Keratinocyte (primary cell): ENCODE data around the gene TET2. TPM values are rescaled to one million over a fixed set of nuclear protein-coding genes. Genes with fewer than 3 reads are reported as not detected.

Source experiments
- DNase-seq: peaks from one replicate; pipeline ENCODE4 v3.0.0-alpha.2; 2011; ENCODE audit warnings: low read depth, missing footprints, low spot score
- FAIRE-seq: peaks from 2 replicates; lab custom pipeline; 2011; peaks lifted over from hg19 to GRCh38; lab: Jason Lieb, UNC
- H2AFZ ChIP-seq: 2 replicates; pipeline ENCODE4 v1.6.0; 2012; ENCODE audit warnings: low read length, control low read depth, inconsistent platforms; ENCODE audit not compliant: control insufficient read depth
- H3K27ac ChIP-seq: 2 replicates; pipeline ENCODE4 v1.5.1; 2011; ENCODE audit warnings: low read length; ENCODE audit not compliant: control insufficient read depth, insufficient read depth
- H3K27me3 ChIP-seq: 3 replicates; pipeline ENCODE4 v1.6.0; 2011; ENCODE audit warnings: low read length; ENCODE audit not compliant: control insufficient read depth, insufficient read depth; ENCODE audit errors: extremely low read depth
- H3K36me3 ChIP-seq, 2 experiments: 2 replicates in 1 of 2; 3 replicates in 1 of 2; pipeline ENCODE4 v1.5.1; 2011; ENCODE audit warnings: low read length in 2 of 2, mild to moderate bottlenecking in 1 of 2; ENCODE audit not compliant: control insufficient read depth in 2 of 2, insufficient read depth in 2 of 2; ENCODE audit errors: extremely low read depth in 1 of 2
- H3K4me1 ChIP-seq: 3 replicates; pipeline ENCODE4 v1.5.1; 2011; ENCODE audit warnings: low read length; ENCODE audit not compliant: control insufficient read depth, insufficient read depth; ENCODE audit errors: extremely low read depth
- H3K4me2 ChIP-seq: 3 replicates; pipeline ENCODE4 v1.6.0; 2011; ENCODE audit warnings: low read depth, low read length; ENCODE audit not compliant: control insufficient read depth, insufficient read depth; ENCODE audit errors: extremely low read depth
- H3K4me3 ChIP-seq, 3 experiments: fragments of 200-600 bp in 1 of 3; sonication (generic) in 1 of 3; 2 replicates in 2 of 3; 3 replicates in 1 of 3; pipeline ENCODE4 v1.5.1; 2011 to 2016; ENCODE audit warnings: low read length in 3 of 3, mild to moderate bottlenecking in 3 of 3, control low read depth in 2 of 3, inconsistent platforms in 1 of 3, low read depth in 1 of 3, mixed read lengths in 1 of 3, mixed run types in 1 of 3, moderate library complexity in 1 of 3; ENCODE audit not compliant: control insufficient read depth in 2 of 3, insufficient read depth in 2 of 3; ENCODE audit errors: extremely low read depth in 1 of 3
- H3K79me2 ChIP-seq: 2 replicates; pipeline ENCODE4 v1.6.0; 2012; ENCODE audit warnings: low read length; ENCODE audit not compliant: control insufficient read depth, insufficient read depth
- H3K9ac ChIP-seq: 3 replicates; pipeline ENCODE4 v1.6.0; 2011; ENCODE audit warnings: low read length; ENCODE audit not compliant: control insufficient read depth, insufficient read depth; ENCODE audit errors: extremely low read depth
- H3K9me1 ChIP-seq: 3 replicates; pipeline ENCODE4 v1.6.0; 2011; ENCODE audit warnings: low read length; ENCODE audit not compliant: control insufficient read depth, insufficient read depth; ENCODE audit errors: extremely low read depth
- H3K9me3 ChIP-seq: 2 replicates; pipeline ENCODE4 v1.5.1; 2012; ENCODE audit warnings: low read depth, low read length; ENCODE audit not compliant: control insufficient read depth
- H4K20me1 ChIP-seq: 3 replicates; pipeline ENCODE4 v1.6.0; 2011; ENCODE audit warnings: low read length; ENCODE audit not compliant: control insufficient read depth, insufficient read depth; ENCODE audit errors: extremely low read depth
- EZH2 ChIP-seq: IDR thresholded peaks from one replicate; pipeline ENCODE4 v1.6.1; 2012; ENCODE audit warnings: inconsistent platforms, mild to moderate bottlenecking, low read length, moderate library complexity
- dilution Hi-C: fragments of 300-500 bp; cut with MboI; formaldehyde crosslinking; loops from one replicate; pipeline ENCODE4 v1.7.0; 2020; ENCODE audit warnings: low sequenced_read_pairs; ENCODE audit not compliant: extremely low pct_ligation_motif_present
- polyA plus RNA-seq, 5 experiments: library from polyadenylated mRNA; depleted of rRNA in 3 of 5; stranded (reverse) in 3 of 5; stranded (forward) in 1 of 5; unstranded in 1 of 5; fragments of >200 nt; gene quantifications; 1 replicate in 1 of 5; 2 replicates in 3 of 5; 3 replicates in 1 of 5; pipeline versions ENCODE4 v1.2.1 to v1.2.3, GENCODE V29; 2011 to 2012; ENCODE audit warnings: missing spikeins in 2 of 5, low read depth in 1 of 5, low replicate concordance in 1 of 5
- TF ChIP-seq, protein P1 (sequence below), 3 experiments: IDR thresholded peaks in 1 of 3; conservative IDR thresholded peaks in 1 of 3; optimal IDR thresholded peaks in 1 of 3; 2 replicates in 2 of 3; 3 replicates in 1 of 3; pipeline versions ENCODE3 to v1.5.1; 2011; ENCODE audit warnings: low read length in 3 of 3, mild to moderate bottlenecking in 3 of 3, moderate library complexity in 2 of 3, control low read depth in 1 of 3, inconsistent platforms in 1 of 3; ENCODE audit not compliant: insufficient read depth in 2 of 3; ENCODE audit errors: extremely low read depth in 1 of 3

TET2 gene
- polyA plus RNA-seq, 1 donor (not counting 4 experiments of a cell fraction or from before 2014, with no cell fraction given), result 9.6 TPM

DNA sequence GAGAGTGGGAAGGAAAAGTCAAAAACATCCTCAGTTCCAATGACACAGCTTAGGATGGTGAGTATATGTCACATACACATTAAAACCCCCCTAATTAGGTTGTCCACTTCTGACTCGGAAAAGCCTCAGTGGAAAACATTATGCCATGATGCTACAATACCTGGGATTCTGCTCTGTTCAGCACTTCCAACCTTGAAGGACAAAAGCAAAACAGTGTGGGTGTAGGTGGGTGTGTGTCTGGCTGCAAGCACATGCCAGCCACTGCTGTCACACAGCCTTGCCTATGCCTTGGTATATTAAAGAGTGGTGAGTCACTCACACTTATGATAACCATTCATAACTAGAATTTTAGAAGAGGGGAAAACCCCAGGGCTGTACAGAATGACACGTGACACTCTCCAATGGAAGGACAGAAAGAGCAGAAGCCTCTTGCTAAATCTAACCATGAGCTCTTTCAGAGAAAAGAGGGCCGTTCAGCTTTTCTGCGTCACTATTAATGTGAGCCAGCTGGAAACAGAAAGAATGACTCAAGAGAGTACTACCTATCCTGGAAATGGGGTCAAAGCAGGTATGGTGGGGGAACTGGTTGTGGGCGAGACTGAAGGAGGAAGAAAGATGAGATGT lies 159.6 kb downstream of the TET2 start:
- no peaks in the 10 kb centered on the region for H3K27me3 ChIP-seq
- H2AFZ ChIP-seq, result no peak overlapping the region
- TF ChIP-seq, protein P1, sequence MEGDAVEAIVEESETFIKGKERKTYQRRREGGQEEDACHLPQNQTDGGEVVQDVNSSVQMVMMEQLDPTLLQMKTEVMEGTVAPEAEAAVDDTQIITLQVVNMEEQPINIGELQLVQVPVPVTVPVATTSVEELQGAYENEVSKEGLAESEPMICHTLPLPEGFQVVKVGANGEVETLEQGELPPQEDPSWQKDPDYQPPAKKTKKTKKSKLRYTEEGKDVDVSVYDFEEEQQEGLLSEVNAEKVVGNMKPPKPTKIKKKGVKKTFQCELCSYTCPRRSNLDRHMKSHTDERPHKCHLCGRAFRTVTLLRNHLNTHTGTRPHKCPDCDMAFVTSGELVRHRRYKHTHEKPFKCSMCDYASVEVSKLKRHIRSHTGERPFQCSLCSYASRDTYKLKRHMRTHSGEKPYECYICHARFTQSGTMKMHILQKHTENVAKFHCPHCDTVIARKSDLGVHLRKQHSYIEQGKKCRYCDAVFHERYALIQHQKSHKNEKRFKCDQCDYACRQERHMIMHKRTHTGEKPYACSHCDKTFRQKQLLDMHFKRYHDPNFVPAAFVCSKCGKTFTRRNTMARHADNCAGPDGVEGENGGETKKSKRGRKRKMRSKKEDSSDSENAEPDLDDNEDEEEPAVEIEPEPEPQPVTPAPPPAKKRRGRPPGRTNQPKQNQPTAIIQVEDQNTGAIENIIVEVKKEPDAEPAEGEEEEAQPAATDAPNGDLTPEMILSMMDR (optimal IDR thresholded peaks at IDR 0.05 in 1 of 3, IDR thresholded peaks at IDR 0.05 in 1 of 3, conservative IDR thresholded peaks at IDR 0.05 in 1 of 3; ENCODE audit: extremely low read depth in 1 of 3, insufficient read depth in 2 of 3, low read length in 3 of 3), result no peak
- no peak overlapping the region for H3K27ac ChIP-seq
- H3K79me2 ChIP-seq, result no peaks in the 10 kb centered on the region
- FAIRE-seq (no peak), DNase-seq (no peak)
- no peaks in the 10 kb centered on the region for H3K36me3 ChIP-seq
- no peak overlapping the region for H3K4me3 ChIP-seq
- dilution Hi-C loops, result no loop called here
- H3K4me2 ChIP-seq, result no peak overlapping the region
- no peaks in the 10 kb centered on the region for H3K9me1 ChIP-seq
- no peaks in the 10 kb centered on the region for H4K20me1 ChIP-seq
- no peak overlapping the region for H3K9ac ChIP-seq
- H3K9me3 ChIP-seq, result no peaks in the 10 kb centered on the region
- no peaks in the 10 kb centered on the region for H3K4me1 ChIP-seq

DNA sequence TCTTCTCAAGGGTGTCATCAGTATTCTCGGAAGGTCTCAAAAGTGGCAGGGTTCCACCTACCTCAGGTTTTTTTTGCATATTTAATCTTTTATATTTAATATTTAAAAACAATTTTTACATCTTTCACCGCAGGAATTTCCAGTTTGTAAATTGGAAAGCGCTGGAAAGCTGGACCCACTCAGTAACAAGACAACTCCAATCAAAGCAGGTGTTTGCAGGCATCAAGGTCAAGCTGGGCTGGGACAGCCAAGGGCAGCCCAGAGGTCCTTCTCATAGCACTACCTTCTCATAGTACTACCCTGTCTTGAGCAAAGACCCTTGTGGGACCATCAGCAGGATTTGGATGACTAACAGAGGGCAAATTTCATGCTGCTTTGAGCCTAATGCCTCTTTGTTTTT lies 160.1 kb downstream of the TET2 start:
- Histone ChIP-seq H3K79me2 (no peaks in the 10 kb centered on the region), H2AFZ (no peak overlapping the region), H3K27me3 (no peaks in the 10 kb centered on the region), H3K9me1 (no peaks in the 10 kb centered on the region), H3K27ac (no peak overlapping the region), H3K4me1 (no peaks in the 10 kb centered on the region), H3K4me3 (no peak overlapping the region), H3K36me3 (no peaks in the 10 kb centered on the region), H3K9ac (no peak overlapping the region), H4K20me1 (no peaks in the 10 kb centered on the region), H3K4me2 (no peak overlapping the region), H3K9me3 (no peaks in the 10 kb centered on the region)
- no peak for TF ChIP-seq EZH2
- TF ChIP-seq, protein P1 (optimal IDR thresholded peaks at IDR 0.05 in 1 of 3, IDR thresholded peaks at IDR 0.05 in 1 of 3, conservative IDR thresholded peaks at IDR 0.05 in 1 of 3; ENCODE audit: extremely low read depth in 1 of 3, insufficient read depth in 2 of 3, low read length in 3 of 3), result no peak
- dilution Hi-C loops, result no loop called here
- no peak for FAIRE-seq
- no peak for DNase-seq
